GM10248 (cell line): ENCODE measurements around the gene STPG4.

ENCODE experiments used
- CTCF ChIA-PET: fragments of 300-600 bp; sonication (Branson Sonifier 250); formaldehyde crosslinking; extraction: SDS; loops from one replicate; lab custom pipeline; 2021; ENCODE audit warnings: antibody characterized with exemption; lab: Yijun Ruan, JAX
- POLR2A ChIA-PET: fragments of 350-650 bp; sonication (Branson Sonifier 250); formaldehyde crosslinking; extraction: SDS; loops from one replicate; lab custom pipeline; 2020; ENCODE audit warnings: antibody characterized with exemption; lab: Yijun Ruan, JAX
- DNase-seq: peaks from one replicate; pipeline ENCODE4 v3.0.0; 2012; ENCODE audit errors: extremely low spot score
- TF ChIP-seq, protein P1 (sequence below): IDR thresholded peaks from 2 replicates; pipeline ENCODE4 v1.5.1; 2012; ENCODE audit warnings: mild to moderate bottlenecking, low read depth; ENCODE audit errors: extremely low read depth, missing control alignments, control extremely low read depth

STPG4 gene

DNA sequence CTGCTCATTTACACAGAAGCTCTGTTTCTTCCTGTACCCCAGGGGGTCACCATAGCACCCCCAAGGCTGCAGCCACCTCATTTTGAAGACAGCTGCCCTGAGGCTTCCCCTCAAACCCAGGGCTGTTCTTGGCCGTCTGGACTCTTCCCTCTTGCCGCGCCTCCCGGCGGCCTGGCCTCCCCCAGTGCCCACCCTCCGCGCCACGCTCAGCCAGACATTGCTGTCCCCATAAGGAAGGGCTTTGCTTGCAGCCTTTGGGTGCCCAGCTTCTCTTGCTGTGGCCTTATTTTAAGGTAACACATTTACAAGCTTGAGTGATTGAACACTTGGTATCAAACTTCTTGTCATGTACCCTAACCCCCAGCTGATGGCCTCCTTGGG lies 79.0 kb downstream of the STPG4 start:
- CTCF ChIA-PET = interaction anchor here (1.3 kb wide), 1 partner anchor 23 kb away, joined by 3 read pairs; no protein-coding TSS in a partner anchor
- TF ChIP-seq, protein P1, sequence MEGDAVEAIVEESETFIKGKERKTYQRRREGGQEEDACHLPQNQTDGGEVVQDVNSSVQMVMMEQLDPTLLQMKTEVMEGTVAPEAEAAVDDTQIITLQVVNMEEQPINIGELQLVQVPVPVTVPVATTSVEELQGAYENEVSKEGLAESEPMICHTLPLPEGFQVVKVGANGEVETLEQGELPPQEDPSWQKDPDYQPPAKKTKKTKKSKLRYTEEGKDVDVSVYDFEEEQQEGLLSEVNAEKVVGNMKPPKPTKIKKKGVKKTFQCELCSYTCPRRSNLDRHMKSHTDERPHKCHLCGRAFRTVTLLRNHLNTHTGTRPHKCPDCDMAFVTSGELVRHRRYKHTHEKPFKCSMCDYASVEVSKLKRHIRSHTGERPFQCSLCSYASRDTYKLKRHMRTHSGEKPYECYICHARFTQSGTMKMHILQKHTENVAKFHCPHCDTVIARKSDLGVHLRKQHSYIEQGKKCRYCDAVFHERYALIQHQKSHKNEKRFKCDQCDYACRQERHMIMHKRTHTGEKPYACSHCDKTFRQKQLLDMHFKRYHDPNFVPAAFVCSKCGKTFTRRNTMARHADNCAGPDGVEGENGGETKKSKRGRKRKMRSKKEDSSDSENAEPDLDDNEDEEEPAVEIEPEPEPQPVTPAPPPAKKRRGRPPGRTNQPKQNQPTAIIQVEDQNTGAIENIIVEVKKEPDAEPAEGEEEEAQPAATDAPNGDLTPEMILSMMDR = no peak
- POLR2A ChIA-PET = no interaction called here
- DNase-seq = no peak

DNA sequence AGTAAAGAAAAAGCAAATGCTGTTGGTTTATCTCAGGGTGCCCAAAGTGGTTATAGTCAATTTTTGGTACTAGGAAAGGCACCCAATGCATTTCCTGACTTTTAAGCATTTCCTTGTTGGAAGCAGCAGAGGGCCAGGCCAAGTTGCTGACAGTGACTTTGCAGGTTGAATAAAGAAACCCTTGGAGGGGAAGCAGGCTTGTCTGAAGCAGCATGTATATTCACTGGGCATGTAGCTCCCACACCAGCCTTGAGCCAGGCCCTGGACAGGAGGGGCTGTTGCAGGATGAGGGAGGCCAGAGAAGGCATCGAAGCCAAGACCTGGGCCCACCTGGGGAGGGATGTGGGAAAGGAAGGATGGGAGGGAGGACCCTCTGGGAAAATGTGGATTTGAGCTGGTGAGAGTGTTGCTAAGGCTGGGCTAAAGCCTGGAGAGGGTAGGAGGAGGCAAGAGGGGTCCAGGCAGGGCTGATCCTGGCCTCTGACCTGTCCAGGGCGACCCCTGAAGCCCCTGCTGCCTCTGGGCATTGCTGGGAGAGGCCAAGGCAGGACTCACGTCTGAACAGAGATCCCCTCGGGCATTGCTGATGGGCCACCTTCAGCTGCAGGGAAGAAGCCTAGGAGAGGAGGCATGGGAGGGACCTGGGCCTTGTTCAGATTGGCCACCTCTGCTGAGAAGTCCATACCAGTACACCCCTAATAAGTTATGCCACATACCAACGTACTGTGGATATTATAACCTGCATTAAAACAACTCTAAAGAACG lies 79.6 kb downstream of the STPG4 start:
- ChIA-PET POLR2A (no interaction called here), CTCF (interaction anchor here (1.3 kb wide), 1 partner anchor 23 kb away, joined by 3 read pairs; no protein-coding TSS in a partner anchor)
- TF ChIP-seq, protein P1 = no peak
- DNase-seq = no peak

DNA sequence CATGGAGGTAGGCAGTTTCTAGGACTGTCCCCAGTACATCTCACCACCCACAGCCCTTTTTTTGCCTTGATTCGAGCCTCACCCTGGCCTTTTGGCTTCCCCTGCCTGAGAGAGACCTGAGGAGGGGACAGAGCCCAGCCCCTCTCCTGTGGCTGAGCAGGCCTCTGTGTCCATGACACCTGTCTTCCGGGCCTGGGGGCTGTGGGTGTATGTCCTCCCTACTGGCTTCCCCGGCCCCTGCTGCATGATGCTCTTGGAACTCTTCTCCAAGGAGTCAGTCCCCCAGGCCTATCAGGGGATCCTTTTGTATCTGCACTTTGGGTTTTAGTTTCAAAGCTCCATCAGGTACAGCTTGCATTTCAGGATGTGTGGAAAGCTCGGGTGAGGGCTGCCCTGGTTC lies 80.4 kb downstream of the STPG4 start:
- POLR2A ChIA-PET = no interaction called here
- DNase-seq = no peak
- TF ChIP-seq, protein P1 = no peak
- CTCF ChIA-PET = interaction anchor here (1.3 kb wide), 1 partner anchor 22 kb away, joined by 3 read pairs; no protein-coding TSS in a partner anchor

GRCh38 chr2:47073641-47074040 lies 81.5 kb downstream of the STPG4 start:
- TF ChIP-seq, protein P1 = no peak
- ChIA-PET POLR2A (interaction anchor here (0.6 kb wide), 1 partner anchor 39 kb away, joined by 3 read pairs; no protein-coding TSS in a partner anchor), CTCF (interaction anchor here (2.8 kb wide), 1 partner anchor 249 kb away, joined by 12 read pairs; no protein-coding TSS in a partner anchor)
- DNase-seq = no peak

GRCh38 chr2:47073217-47073616 lies 81.9 kb downstream of the STPG4 start:
- no peak for DNase-seq
- CTCF ChIA-PET = interaction anchor here (2.8 kb wide), 1 partner anchor 250 kb away, joined by 12 read pairs; no protein-coding TSS in a partner anchor
- POLR2A ChIA-PET = interaction anchor here (0.6 kb wide), 1 partner anchor 39 kb away, joined by 3 read pairs; no protein-coding TSS in a partner anchor
- TF ChIP-seq, protein P1 = no peak

- CTCF ChIA-PET = interaction anchor here (2.8 kb wide), 1 partner anchor 250 kb away, joined by 12 read pairs; no protein-coding TSS in a partner anchor
- TF ChIP-seq, protein P1 = no peak
- POLR2A ChIA-PET = interaction anchor here (0.6 kb wide), 1 partner anchor 327 kb away, joined by 3 read pairs; no protein-coding TSS in a partner anchor
- DNase-seq = no peak
Measured at GRCh38 chr2:47072728-47073191, 82.3 kb downstream of the STPG4 start.
